ENCODE results near the gene C11orf68.
"Not testable (repeated sequence)": the region's sequence is repeated elsewhere in the genome, so short reads cannot be mapped to it uniquely, and the experiment has no call there.

C11orf68 gene

GRCh38 chr11:65912845-65913244 is 6.0 kb downstream of the C11orf68 start:
- no peak for DNase-seq (ENCODE audit: low spot score)

GRCh38 chr11:65911682-65912568 is 6.9 kb downstream of the C11orf68 start:
- DNase-seq (ENCODE audit: low spot score), result peak; percentile 75

GRCh38 chr11:65907878-65908277 is 11.0 kb downstream of the C11orf68 start:
- DNase-seq (ENCODE audit: low spot score), result no peak

GRCh38 chr11:65906602-65907001 is 12.3 kb downstream of the C11orf68 start:
- no peak for DNase-seq (ENCODE audit: low spot score)

- no peak for DNase-seq (ENCODE audit: low spot score)
Measured at GRCh38 chr11:65903715-65904114, 15.1 kb downstream of the C11orf68 start.

- DNase-seq (ENCODE audit: low spot score), result no peak
Measured at GRCh38 chr11:65903068-65903481, 15.8 kb downstream of the C11orf68 start.

- DNase-seq (ENCODE audit: low spot score), result no peak
Measured at GRCh38 chr11:65900899-65901180, 18.0 kb downstream of the C11orf68 start.

- DNase-seq (ENCODE audit: low spot score), result peak; percentile 74
Measured at GRCh38 chr11:65900125-65900898, 18.6 kb downstream of the C11orf68 start, which contains the start of gene FOSL1. Gene FOSL1 (minus strand): TSS chr11:65900388. CDS start chr11:65900339, 49 bp downstream.

GRCh38 chr11:65899356-65900124 is 19.3 kb downstream of the C11orf68 start:
- no peak for DNase-seq (ENCODE audit: low spot score)

- DNase-seq (ENCODE audit: low spot score), result no peak
Measured at GRCh38 chr11:65898656-65899355, 20.1 kb downstream of the C11orf68 start.

- DNase-seq (ENCODE audit: low spot score), result no peak
Measured at GRCh38 chr11:65897020-65897471, 21.8 kb downstream of the C11orf68 start.

GRCh38 chr11:65896034-65896999 is 22.5 kb downstream of the C11orf68 start:
- DNase-seq (ENCODE audit: low spot score), result no peak

- no peak for DNase-seq (ENCODE audit: low spot score)
Measured at GRCh38 chr11:65895482-65895981, 23.3 kb downstream of the C11orf68 start.

GRCh38 chr11:65894034-65894591 is 24.7 kb downstream of the C11orf68 start:
- DNase-seq (ENCODE audit: low spot score), result no peak

- no peak for DNase-seq (ENCODE audit: low spot score)
Measured at GRCh38 chr11:65892661-65893317, 26.1 kb downstream of the C11orf68 start.

GRCh38 chr11:65892137-65892540 is 26.7 kb downstream of the C11orf68 start:
- not testable (repeated sequence) for DNase-seq (ENCODE audit: low spot score)

GRCh38 chr11:65891219-65892136 is 27.4 kb downstream of the C11orf68 start:
- DNase-seq (ENCODE audit: low spot score), result no peak
